ENCODE results near the gene CHCHD6. TPM values are rescaled to one million over a fixed set of nuclear protein-coding genes. Genes with fewer than 3 reads are reported as not detected.

CHCHD6 gene
- total and polyA plus RNA-seq, 2 donors (not counting 3 experiments of a cell fraction or from before 2014, with no cell fraction given): 8.4 to 10.1 TPM

- dilution Hi-C loops (cut with MboI; ENCODE audit: extremely low pct_ligation_motif_present, low sequenced_read_pairs): no loop called here
- H3K79me2 ChIP-seq (ENCODE audit: control insufficient read depth, insufficient read depth, low read length): no peaks in the 10 kb centered on the region
- H3K4me1 ChIP-seq (ENCODE audit: control insufficient read depth, extremely low read depth, insufficient read depth, low read length): no peaks in the 10 kb centered on the region
- no peak overlapping the region for H3K27ac ChIP-seq (ENCODE audit: insufficient read depth, low read depth, low read length)
- H3K9me1 ChIP-seq (replicated peaks; ENCODE audit: control insufficient read depth, extremely low read depth, insufficient read depth, low read length): no peaks in the 10 kb centered on the region
- no peaks in the 10 kb centered on the region for H4K20me1 ChIP-seq (replicated peaks; ENCODE audit: control insufficient read depth, extremely low read depth, insufficient read depth, low read length)
- POLR2A ChIA-PET: no interaction called here
- intact Hi-C loops (cut with micrococcal nuclease): no loop called here
- TF ChIP-seq FOS (IDR thresholded peaks at IDR 0.05; ENCODE audit: borderline replicate concordance, insufficient read depth, low read length): peak; percentile 79
- no peak for TF ChIP-seq GATA2 (IDR thresholded peaks at IDR 0.05; ENCODE audit: insufficient read depth, insufficient read length, low read depth, low read length)
- peak; percentile 15 for TF ChIP-seq JUN (IDR thresholded peaks at IDR 0.05; ENCODE audit: borderline replicate concordance, insufficient read depth, insufficient read length, low read depth)
- no TSS peak for BruUV-seq (replicated peaks)
- no peak overlapping the region for H2AFZ ChIP-seq (ENCODE audit: low read depth, low read length)
- no peaks in the 10 kb centered on the region for H3K9me3 ChIP-seq (replicated peaks; ENCODE audit: control insufficient read depth, insufficient read depth, low read length)
- peak; percentile 22 for DNase-seq (ENCODE audit: low read depth, low spot score)
- FAIRE-seq: peak; percentile 78
- H3K4me2 ChIP-seq (ENCODE audit: insufficient read depth, low read length): no peak overlapping the region
- H3K4me3 ChIP-seq (replicated peaks in 1 of 3; ENCODE audit: insufficient read depth in 1 of 3, low read depth in 1 of 3, low read length in 3 of 3): no peak overlapping the region
- CTCF ChIA-PET: no interaction called here
- H3K36me3 ChIP-seq (ENCODE audit: control insufficient read depth in 2 of 2, extremely low read depth in 1 of 2, insufficient read depth in 2 of 2, low read length in 2 of 2): no peaks in the 10 kb centered on the region
- no peaks in the 10 kb centered on the region for H3K27me3 ChIP-seq (ENCODE audit: control insufficient read depth in 2 of 2, insufficient read depth in 2 of 2, low read length in 2 of 2)
- no peak overlapping the region for H3K9ac ChIP-seq (replicated peaks; ENCODE audit: extremely low read depth, insufficient read depth, low read length)
Measured at GRCh38 chr3:126858887-126859286, 154.8 kb downstream of the CHCHD6 start.

- ChIA-PET CTCF (interaction anchor here (1.0 kb wide), 1 partner anchor 16 kb away, joined by 3 read pairs; no protein-coding TSS in a partner anchor), POLR2A (no interaction called here)
- no peaks in the 10 kb centered on the region for H3K4me1 ChIP-seq (ENCODE audit: control insufficient read depth, extremely low read depth, insufficient read depth, low read length)
- no peaks in the 10 kb centered on the region for H3K79me2 ChIP-seq (ENCODE audit: control insufficient read depth, insufficient read depth, low read length)
- no peaks in the 10 kb centered on the region for H3K9me1 ChIP-seq (replicated peaks; ENCODE audit: control insufficient read depth, extremely low read depth, insufficient read depth, low read length)
- no peak overlapping the region for H2AFZ ChIP-seq (ENCODE audit: low read depth, low read length)
- no peaks in the 10 kb centered on the region for H3K27me3 ChIP-seq (ENCODE audit: control insufficient read depth in 2 of 2, insufficient read depth in 2 of 2, low read length in 2 of 2)
- FAIRE-seq (no peak), DNase-seq (ENCODE audit: low read depth, low spot score) (no peak)
- intact Hi-C loops (cut with micrococcal nuclease): no loop called here
- H3K27ac ChIP-seq (ENCODE audit: insufficient read depth, low read depth, low read length): no peak overlapping the region
- TF ChIP-seq, protein P1, sequence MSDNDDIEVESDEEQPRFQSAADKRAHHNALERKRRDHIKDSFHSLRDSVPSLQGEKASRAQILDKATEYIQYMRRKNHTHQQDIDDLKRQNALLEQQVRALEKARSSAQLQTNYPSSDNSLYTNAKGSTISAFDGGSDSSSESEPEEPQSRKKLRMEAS (IDR thresholded peaks at IDR 0.05; ENCODE audit: insufficient read depth, insufficient read length): no peak
- TF ChIP-seq POLR2AphosphoS5 (IDR thresholded peaks at IDR 0.05; ENCODE audit: insufficient read depth, low read depth, low read length) (no peak), MYC (IDR thresholded peaks at IDR 0.05; ENCODE audit: low read depth, low read length) (no peak), JUN (IDR thresholded peaks at IDR 0.05; ENCODE audit: borderline replicate concordance, insufficient read depth, insufficient read length, low read depth) (no peak), CTCF (IDR thresholded peaks at IDR 0.05; ENCODE audit: extremely low read depth in 1 of 2, insufficient read depth in 1 of 2, low read depth in 1 of 2, low read length in 2 of 2) (no peak), POLR2A (IDR thresholded peaks at IDR 0.05; ENCODE audit: low read depth, low read length) (no peak), EZH2 (IDR thresholded peaks at IDR 0.05; ENCODE audit: borderline replicate concordance, low read depth, low read length, severe bottlenecking) (no peak), FOS (IDR thresholded peaks at IDR 0.05; ENCODE audit: borderline replicate concordance, insufficient read depth, low read length) (no peak), GATA2 (IDR thresholded peaks at IDR 0.05; ENCODE audit: insufficient read depth, insufficient read length, low read depth, low read length) (no peak)
- no peaks in the 10 kb centered on the region for H4K20me1 ChIP-seq (replicated peaks; ENCODE audit: control insufficient read depth, extremely low read depth, insufficient read depth, low read length)
- H3K9me3 ChIP-seq (replicated peaks; ENCODE audit: control insufficient read depth, insufficient read depth, low read length): no peaks in the 10 kb centered on the region
- dilution Hi-C loops (cut with MboI; ENCODE audit: extremely low pct_ligation_motif_present, low sequenced_read_pairs): no loop called here
- no peaks in the 10 kb centered on the region for H3K36me3 ChIP-seq (ENCODE audit: control insufficient read depth in 2 of 2, extremely low read depth in 1 of 2, insufficient read depth in 2 of 2, low read length in 2 of 2)
- H3K4me3 ChIP-seq (replicated peaks in 1 of 3; ENCODE audit: insufficient read depth in 1 of 3, low read depth in 1 of 3, low read length in 3 of 3): no peak overlapping the region
- H3K9ac ChIP-seq (replicated peaks; ENCODE audit: extremely low read depth, insufficient read depth, low read length): no peak overlapping the region
- H3K4me2 ChIP-seq (ENCODE audit: insufficient read depth, low read length): no peak overlapping the region
- BruUV-seq (replicated peaks): no TSS peak
Measured at GRCh38 chr3:126859415-126860246, 155.6 kb downstream of the CHCHD6 start.

All from endothelial cell of umbilical vein (primary cell).